HG02623 (cell line): ENCODE measurements around the gene NTN3.

Experiments
- ATAC-seq: cut with Tn5 transposase; IDR thresholded peaks from one replicate; pipeline ENCODE4 v1.9.1; 2021; ENCODE audit warnings: moderate library complexity; ENCODE audit not compliant: unreplicated experiment

The NTN3 gene

DNA sequence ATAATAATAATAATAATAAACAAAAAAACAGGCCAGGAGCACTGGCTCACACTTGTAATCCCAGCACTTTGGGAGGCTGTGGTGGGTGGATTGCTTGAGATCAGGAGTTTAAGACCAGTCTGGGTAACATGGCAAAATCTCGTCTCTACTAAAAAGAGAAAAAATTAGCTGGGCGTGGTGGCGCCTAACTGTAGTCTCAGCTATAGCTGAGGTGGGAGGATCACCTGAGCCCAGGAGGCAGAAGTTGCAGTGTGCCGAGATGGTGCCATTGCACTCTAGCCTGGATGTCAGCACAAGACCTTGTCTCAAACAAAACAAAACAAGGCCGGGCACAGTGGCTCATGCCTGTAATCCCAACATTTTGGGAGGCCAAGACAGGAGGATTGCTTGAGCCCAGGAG lies 23.9 kb downstream of the NTN3 start:
- no peak for ATAC-seq

- no peak for ATAC-seq
These were observed 25.4 kb downstream of the NTN3 start for GRCh38 chr16:2496223-2497115.

- ATAC-seq: no peak
These were observed 26.1 kb downstream of the NTN3 start for GRCh38 chr16:2497116-2497630.

- no peak for ATAC-seq
These were observed 26.8 kb downstream of the NTN3 start for GRCh38 chr16:2497695-2498484.

DNA sequence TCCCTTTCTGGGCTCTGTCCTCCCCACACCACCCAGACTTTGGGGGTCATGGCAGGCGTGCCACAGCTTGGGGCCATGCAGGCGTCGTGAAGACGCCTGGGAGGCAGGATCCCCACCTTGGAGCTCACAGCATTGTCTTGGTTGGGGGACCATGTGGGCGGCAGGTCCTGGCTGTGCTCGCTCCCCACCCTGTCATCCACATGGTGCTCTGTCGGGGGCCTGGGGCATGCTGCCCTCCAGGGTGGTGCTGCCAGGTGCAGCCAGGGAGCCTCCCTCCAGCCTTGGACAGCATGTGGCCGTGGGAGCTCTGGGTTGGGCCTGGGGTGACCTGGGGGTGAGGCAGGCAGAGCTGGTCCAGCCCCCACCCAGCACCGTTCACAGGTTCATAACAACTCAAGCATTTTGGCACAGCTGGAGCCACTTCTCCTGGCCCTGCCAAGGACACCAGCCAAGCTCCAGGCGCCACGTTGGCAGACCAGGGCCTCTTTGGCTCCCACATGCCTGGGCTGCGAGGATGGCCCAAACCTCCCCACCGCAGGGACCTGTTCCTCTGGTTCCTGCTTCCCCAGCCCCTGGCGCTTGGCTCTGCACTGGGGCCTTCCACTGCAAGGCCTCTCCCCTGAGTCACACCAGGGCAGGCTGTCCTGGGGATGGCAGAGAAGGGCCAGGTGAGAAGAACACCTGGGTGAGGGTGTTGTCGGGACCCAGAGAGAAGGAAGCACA lies 27.6 kb downstream of the NTN3 start:
- no peak for ATAC-seq

GRCh38 chr16:2499454-2499853 lies 28.4 kb downstream of the NTN3 start:
- ATAC-seq: no peak

DNA sequence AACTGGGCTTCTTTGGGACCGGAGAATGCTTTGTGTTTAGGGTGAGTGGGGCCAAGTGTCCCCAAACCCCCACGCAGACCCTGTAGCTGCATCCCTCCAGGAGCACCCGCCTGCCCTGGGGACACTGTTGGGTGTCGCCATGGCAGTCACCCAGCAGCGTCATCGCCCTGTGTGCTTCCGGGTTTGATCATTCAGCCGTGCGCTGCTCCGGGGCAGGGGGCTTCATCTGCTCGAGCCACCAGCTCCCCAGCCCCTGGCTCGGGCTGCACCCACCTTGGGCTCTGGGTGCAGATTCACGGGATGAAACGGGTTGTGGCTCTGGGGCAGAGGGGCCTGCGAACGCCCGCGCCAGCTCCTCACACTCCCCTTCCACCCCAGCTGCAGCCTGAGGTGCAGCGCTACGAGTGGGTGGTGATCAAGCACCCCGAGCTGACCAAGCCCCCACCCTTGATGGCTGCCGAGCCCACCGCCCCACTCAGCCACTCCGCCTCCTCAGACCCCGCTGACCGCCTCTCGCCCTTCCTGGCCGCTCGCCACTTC lies 28.9 kb downstream of the NTN3 start:
- ATAC-seq: no peak

GRCh38 chr16:2500430-2500917 lies 29.4 kb downstream of the NTN3 start:
- no peak for ATAC-seq

DNA sequence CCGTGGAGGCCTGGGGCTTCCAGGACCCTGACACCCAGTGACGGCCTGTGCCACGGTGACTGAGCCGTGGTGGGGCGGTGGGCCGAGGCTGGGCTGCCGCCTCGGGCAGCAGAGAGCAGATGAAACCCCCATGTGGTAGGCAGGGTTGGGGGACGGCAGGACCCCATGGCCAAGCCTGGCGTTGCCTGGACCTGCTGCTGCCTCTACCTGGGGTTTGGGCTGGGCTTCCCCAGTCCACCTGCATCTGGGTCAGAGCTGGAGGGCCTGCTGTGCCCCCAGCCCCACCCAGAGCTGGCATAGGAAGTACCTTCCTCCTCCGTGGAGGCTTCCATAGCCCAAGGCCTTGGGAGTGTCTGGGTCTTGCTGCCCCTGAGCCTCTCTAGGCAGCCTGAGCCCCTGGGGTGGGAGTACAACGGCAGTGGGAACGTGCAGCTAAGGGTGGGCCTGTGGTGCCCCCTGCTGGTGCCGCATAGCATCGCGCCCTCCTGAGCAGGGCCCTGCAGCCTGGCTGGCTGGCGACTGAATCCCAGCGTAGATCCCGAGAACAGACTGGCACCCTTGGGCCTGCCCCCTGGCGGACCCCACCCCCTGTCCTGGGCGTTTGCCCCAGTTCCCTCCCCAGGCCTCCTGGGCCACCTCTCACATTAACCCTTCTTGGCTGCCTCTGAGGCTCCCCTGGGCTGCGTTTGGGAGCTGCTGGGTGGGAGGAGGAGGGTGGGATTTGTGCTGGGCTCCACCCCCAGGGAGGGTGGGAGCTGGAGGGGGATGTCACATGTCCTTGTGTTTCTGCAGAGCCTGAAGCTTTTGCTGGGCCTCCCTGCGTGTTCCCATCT lies 30.0 kb downstream of the NTN3 start:
- ATAC-seq: no peak

DNA sequence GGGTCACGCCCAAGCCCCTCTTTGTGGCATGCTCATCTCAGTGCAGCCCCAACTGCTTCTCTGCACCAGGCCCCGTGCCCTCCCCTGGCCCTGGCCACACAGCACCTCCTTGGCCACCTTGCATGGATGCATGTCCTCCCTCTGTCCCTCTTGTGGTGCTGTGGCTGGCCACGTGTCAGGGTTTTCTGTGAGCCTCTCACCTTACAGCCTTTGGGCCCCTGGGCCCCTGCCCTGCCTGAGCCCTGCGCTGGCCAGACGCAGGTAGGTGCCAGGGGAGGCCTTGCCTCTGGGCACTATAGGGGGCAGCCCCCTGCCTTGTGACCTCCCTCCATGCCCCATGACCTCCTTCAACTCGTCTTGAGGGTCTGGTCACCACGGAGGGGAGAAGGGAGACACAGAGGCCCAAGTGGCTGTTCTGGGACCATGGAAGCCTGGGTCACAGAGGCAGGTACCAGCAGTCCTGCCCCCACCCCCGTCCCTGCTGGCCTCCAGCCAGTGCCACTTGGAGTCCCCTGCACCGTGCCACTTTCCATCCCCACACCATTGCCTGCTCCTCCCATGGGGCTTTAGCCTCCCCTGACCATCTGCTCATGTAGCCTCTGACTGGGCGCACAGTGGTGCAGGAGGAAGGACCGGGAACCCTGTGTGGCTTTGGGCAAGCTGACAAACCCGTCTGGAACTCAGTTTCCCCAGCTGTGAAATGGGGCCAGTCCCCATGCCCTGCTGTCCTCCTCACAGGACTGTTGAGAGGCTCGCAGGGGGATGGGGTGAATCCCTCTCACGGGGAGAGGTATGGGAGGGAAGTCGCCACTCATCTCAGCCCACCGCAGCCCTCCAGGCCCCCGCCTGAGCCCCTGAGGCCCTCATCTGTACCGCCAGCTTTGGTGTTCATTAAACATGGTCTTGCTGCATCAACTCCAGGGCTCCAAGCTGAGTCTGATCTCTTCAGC lies 31.1 kb downstream of the NTN3 start:
- no peak for ATAC-seq

DNA sequence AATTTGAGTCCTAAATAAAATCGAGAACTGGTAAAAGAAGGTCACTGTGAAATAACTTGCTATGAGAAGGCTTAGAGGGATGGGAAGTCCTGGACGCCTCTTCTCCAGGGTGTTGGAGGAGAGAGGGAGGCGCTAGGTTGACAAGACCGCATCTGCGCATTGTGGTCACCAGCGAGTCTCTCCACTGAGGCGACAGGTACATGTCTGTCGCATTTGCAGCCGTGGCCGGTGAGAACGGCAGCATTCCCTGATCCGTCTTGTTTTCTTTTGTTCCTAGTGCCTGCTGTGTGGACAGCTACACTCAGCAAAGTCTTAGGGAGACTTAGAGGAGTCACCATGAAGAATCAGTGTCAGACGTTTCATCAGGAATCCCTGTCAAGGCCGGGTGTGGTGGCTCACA lies 34.6 kb downstream of the NTN3 start:
- ATAC-seq: no peak

- ATAC-seq: no peak
These were observed 36.1 kb downstream of the NTN3 start for GRCh38 chr16:2507052-2507659.

DNA sequence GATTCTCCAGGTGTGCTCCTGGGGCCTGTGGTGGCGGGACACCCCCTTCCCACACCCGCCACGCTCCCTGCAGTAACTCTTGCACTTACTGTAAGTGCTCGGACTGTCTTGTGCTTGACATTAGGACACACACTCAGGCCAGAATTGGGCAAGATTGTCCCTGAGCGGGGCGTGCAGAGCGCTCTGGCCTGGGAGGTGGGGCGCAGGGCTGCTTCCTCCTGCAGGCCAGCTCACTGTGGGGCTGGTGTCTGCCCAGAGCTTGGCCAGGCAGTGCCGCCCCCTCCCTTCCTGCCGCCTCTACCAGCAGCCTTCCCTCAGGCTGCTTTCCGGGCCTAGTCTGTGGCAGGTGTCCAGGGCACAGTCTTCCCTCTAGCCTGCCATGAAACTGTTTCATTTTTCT lies 36.6 kb downstream of the NTN3 start:
- ATAC-seq: no peak

DNA sequence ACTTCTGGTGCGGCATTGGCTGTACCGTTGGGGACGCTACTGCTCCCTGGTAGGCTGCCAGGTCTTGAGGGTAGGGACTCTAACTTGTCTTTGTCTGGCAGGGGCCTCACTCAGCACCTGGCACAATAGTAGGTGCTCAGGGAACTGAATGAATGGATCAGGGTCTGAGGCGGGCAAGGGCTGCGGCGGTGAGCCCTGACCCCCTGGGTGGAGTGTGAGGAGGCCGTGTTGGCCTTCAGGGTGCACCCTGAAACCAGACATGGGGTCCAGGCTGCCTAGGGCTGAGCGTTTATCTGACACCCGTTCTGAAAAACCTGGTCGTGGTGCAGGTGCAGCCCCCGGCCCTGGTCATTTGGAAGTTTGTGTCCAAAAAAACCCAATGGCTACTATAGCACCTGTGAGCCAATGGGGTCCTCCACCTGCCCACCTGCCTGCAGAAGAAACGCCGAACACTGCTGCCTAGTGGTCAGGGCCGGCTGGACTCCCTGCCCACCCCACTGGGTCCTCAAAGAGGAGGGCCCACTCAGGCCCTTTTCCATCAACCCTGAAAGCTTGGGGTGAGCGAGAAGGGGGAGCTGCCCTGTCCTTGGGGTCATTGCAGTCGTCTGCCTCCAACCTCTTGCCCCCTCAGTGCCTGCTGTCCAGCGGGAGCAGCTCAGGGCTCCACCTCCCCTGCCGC lies 37.8 kb downstream of the NTN3 start:
- ATAC-seq: no peak

DNA sequence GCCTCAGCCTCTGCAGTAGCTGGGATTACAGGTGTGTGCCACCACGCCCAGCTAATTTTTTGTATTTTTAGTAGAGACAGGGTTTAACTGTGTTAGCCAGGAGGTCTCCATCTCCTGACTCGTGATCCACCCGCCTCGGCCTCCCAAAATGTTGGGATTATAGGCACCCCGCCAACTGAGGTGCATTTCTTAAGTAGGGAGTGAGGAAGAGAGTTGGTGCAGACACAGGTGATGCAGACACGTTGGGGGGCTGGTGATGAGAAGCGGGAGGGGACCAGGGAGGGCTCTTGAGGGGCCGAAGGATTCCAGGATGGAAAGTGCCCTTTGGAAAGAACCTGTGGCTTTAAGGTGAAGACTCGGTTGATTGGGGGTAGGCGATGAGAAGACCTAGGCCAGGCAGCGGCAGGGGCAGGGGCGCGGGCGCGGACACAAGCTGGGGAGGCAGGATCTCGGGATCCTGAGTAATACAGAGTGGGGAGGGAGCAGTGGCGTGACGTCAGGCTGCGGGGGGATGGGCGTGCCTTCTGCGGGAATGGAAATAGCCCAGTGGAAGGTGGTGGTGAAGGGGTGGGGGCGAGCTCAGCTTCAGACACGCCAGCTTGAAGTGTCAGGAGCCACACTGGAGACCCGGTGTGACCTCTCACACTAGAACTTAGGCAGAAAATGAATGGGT lies 40.2 kb downstream of the NTN3 start:
- ATAC-seq: no peak

- no peak for ATAC-seq
These were observed 41.1 kb downstream of the NTN3 start for GRCh38 chr16:2511996-2512734.
